ENCODE data around the gene TMEM38B. TPM values are rescaled to one million over a fixed set of nuclear protein-coding genes. Genes with fewer than 3 reads are reported as not detected.

TMEM38B gene
- total and polyA plus RNA-seq, 2 experiments from 2014 or later = 9.4 to 14.7 TPM

GRCh38 chr9:105670315-105670714, 24.0 kb upstream of the TMEM38B start:
- no peaks in the 10 kb centered on the region for H3F3A ChIP-seq (replicated peaks; ENCODE audit: low read depth)
- H3K27me3 ChIP-seq (ENCODE audit: insufficient read depth) = no peaks in the 10 kb centered on the region
- no peaks in the 10 kb centered on the region for H3K4me1 ChIP-seq (ENCODE audit: insufficient read depth)
- H2AFZ ChIP-seq = peak overlapping the region; percentile 54; the same call in 1 of the 2 replicates
- no peak overlapping the region for H3K4me3 Mint-ChIP-seq
- no peak overlapping the region for H3K4me2 ChIP-seq
- H3K9me2 ChIP-seq (ENCODE audit: insufficient read depth) = no peaks in the 10 kb centered on the region
- no peak overlapping the region for H3K27ac Mint-ChIP-seq
- H3K9me3 Mint-ChIP-seq = no peaks in the 10 kb centered on the region
- no peak for ATAC-seq
- no peaks in the 10 kb centered on the region for H3K79me2 ChIP-seq (replicated peaks; ENCODE audit: insufficient read depth)
- H3K27ac ChIP-seq (ENCODE audit: low read depth) = no peak overlapping the region
- DNase-seq (ENCODE audit: low spot score) = no peak
- no peak overlapping the region for H3K4me3 ChIP-seq
- no peaks in the 10 kb centered on the region for H3K36me3 ChIP-seq (ENCODE audit: insufficient read depth)
- no peaks in the 10 kb centered on the region for H3K36me3 Mint-ChIP-seq (ENCODE audit: low read depth)
- H3K4me1 Mint-ChIP-seq = peaks cover 5% of the 10 kb centered on the region; the same call in 2 of the 3 replicates
- no peak for TF ChIP-seq ZNF114 (CRISPR knock-in tag; IDR thresholded peaks at IDR 0.05)
- TF ChIP-seq ZNF462 (CRISPR knock-in tag; IDR thresholded peaks at IDR 0.05) = no peak
- H4K20me1 ChIP-seq (replicated peaks; ENCODE audit: insufficient read depth) = no peaks in the 10 kb centered on the region
- no peaks in the 10 kb centered on the region for H3K27me3 Mint-ChIP-seq (ENCODE audit: insufficient read depth, low read depth, poor library complexity)

- no peak overlapping the region for H2AFZ ChIP-seq
- no peak for ATAC-seq
- Mint-ChIP-seq H3K4me1 (peaks cover 5% of the 10 kb centered on the region; the same call in 2 of the 3 replicates), H3K4me3 (no peak overlapping the region), H3K27ac (no peak overlapping the region), H3K27me3 (ENCODE audit: insufficient read depth, low read depth, poor library complexity) (no peaks in the 10 kb centered on the region), H3K36me3 (ENCODE audit: low read depth) (no peaks in the 10 kb centered on the region), H3K9me3 (no peaks in the 10 kb centered on the region)
- no peaks in the 10 kb centered on the region for H3K4me1 ChIP-seq (ENCODE audit: insufficient read depth)
- H3K27ac ChIP-seq (ENCODE audit: low read depth) = no peak overlapping the region
- no peaks in the 10 kb centered on the region for H3K9me2 ChIP-seq (ENCODE audit: insufficient read depth)
- no peaks in the 10 kb centered on the region for H3K79me2 ChIP-seq (replicated peaks; ENCODE audit: insufficient read depth)
- no peak for TF ChIP-seq CTCF (conservative IDR thresholded peaks at IDR 0.05; ENCODE audit: low read depth in 2 of 2)
- no peak for TF ChIP-seq POLR2AphosphoS5 (IDR thresholded peaks at IDR 0.05; ENCODE audit: low read depth)
- TF ChIP-seq STAT1 (IDR thresholded peaks at IDR 0.05; ENCODE audit: unreplicated experiment) = no peak
- no peaks in the 10 kb centered on the region for H3K36me3 ChIP-seq (ENCODE audit: insufficient read depth)
- no peak overlapping the region for H3K4me3 ChIP-seq
- no peaks in the 10 kb centered on the region for H3F3A ChIP-seq (replicated peaks; ENCODE audit: low read depth)
- H3K4me2 ChIP-seq = no peak overlapping the region
- no peaks in the 10 kb centered on the region for H4K20me1 ChIP-seq (replicated peaks; ENCODE audit: insufficient read depth)
- DNase-seq (ENCODE audit: low spot score) = no peak
- H3K27me3 ChIP-seq (ENCODE audit: insufficient read depth) = no peaks in the 10 kb centered on the region
Measured at GRCh38 chr9:105670775-105671174, 23.6 kb upstream of the TMEM38B start.

Data from GM23338 (cell line).